RPMI8226 (cell line): ENCODE measurements around the gene OVOL3.

Experiments used
- DNase-seq: peaks from one replicate; pipeline ENCODE4 v3.0.0-alpha.2; 2015

Gene OVOL3

DNA sequence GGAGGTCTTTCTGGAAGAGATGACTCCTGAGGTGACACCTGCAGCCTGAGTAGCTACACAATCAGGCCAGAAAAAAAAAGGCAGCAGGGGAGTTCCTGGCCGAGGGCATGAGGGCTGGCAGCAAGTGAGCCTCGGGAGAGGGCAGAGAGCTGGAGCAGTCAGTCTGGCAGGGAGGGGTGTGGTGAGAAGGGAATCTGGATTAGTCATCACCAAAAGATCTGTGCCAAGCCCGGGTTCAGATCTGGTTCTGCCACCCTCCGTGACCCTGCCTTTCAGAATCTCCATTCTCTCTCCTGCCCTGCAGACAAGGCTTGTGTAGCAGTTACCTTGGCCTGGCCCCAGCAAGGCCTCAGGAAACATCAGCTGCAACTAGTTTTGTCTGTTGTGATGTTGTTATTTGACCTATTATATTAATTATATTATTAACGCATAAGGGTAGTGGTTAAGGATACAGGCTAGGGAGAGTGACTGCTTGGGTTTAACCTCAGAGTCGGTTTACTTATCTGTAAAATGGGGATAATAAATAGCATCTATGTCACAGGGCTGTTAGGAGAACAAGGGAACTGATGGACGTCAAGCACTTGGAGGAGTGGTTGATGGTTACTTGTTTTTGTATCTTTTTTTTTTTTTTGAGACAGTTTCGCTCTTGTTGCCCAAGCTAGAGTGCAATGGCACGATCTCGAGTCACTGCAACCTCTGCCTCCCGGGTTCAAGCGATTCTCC, 26.2 kb downstream of the OVOL3 start:
- DNase-seq, result peak; percentile 68

- no peak for DNase-seq
Observed at GRCh38 chr19:36139120-36139472, 28.2 kb downstream of the OVOL3 start.

DNA sequence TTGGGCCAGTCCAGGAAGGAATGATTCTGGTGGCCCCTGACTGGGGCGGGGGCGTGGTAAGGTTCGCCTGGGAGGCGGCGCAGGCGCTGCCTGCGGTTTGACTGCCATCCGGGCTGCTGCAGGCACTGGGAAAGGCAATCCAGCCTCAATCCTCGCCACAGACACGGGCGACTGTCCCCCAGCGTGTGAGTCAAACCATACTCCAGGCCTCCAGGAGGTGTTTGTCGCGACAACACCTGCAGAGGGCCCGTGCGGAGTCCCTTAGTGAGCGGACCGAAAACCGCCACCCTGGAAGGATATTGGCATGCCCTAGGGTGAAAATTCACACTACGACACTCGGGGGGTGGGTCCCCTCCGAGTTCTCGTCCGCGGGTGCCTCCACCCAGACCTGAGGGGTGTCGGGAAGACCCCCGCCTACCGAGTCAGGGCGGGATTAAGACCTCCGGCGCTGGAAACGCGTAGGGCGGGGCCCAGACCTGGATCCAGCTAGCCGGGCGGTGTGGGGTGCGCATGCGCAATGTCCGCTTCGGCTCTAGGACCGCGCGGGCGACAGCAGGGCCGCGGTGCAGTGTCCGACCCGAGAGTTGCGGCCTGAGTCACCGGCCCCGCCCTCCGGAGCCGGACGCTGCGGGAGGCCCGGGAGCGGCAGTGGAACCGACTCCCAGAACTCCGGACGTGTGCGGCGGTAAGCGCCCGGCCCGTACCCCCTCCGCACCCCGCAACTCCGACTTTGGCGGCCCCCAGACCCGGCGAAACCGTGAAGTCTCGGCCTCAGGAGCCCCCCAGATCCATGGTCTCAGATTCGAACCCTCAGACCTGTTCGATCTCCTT, 28.7 kb downstream of the OVOL3 start, which contains the start of gene CAPNS1:
Gene CAPNS1 (plus strand): TSS at position 594 of the 831 bp plus-strand sequence. CDS start 946 bp downstream, outside the sequence.
- peak; percentile 92 for DNase-seq

DNA sequence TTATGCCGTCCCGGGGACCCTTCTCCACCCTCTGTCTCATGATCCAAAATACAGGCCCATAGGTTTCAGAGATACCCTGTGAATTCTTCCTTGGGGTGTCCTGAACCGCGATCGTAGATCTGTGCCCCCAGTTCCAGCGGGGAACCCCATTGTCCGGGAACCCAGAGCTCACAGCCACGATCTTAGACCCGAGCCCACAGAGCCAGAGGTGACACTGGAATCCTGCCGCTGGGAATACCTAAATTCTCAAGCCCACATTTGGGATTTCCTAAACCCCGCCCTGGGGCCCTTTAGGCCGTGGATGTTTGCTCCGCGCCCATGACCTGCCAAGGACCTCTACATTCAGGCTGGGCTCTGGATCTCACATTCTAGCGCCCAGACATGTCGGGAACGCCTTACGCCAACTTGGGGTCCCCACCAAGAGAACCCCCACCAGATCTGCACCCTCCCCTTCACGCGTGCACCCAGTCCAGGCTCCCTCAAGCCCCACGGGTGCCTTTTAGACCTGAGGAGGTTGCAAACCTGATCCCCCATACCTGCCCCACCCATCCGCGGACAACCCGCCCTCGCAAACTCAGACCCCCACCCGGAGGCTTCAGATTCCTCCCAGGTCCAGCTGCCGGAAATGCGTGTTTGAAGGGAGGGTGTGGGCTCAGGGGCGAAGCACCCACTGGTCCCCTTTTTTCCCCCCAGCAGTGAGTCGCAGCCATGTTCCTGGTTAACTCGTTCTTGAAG, 29.5 kb downstream of the OVOL3 start:
- peak; percentile 40 for DNase-seq

DNA sequence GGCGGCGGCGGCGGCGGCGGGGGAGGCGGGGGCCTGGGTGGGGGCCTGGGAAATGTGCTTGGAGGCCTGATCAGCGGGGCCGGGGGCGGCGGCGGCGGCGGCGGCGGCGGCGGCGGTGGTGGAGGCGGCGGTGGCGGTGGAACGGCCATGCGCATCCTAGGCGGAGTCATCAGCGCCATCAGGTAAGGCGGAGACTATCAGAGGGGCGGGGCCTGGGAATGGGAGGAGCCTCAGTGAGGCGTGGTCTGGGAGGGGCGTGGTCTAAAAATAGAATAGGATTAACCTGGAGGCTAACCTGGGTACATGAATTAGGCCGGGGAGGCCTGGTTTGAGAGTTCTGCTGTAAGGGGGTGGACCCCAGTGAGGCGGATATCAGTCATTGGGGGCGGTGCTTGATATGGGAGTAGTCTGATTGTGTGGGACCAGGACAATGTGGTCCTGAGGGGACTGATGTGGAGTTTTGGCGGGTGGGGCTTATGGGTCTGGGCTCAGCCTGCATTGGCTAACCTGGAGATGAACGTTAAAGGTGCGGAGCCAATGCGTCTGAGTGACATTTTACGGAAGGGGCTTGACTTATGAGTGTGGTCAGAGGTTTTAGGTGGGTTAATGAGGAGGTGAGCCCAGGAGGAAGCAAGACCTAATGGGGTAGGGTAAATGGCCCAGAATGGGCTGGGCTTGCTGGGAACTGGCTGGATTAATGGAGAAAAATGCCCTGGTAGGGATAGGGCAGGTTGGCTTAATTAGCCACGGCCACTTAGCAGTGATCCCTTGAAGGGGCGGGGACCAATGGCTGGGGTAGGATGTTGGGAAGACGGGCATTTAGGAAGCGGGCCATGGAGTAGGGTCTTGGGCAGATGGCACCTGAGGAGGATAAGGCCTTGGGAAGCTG, 30.3 kb downstream of the OVOL3 start:
- peak; percentile 76 for DNase-seq

GRCh38 chr19:36142046-36142445, 31.1 kb downstream of the OVOL3 start:
- no peak for DNase-seq

GRCh38 chr19:36142496-36142895, 31.6 kb downstream of the OVOL3 start:
- DNase-seq, result no peak

DNA sequence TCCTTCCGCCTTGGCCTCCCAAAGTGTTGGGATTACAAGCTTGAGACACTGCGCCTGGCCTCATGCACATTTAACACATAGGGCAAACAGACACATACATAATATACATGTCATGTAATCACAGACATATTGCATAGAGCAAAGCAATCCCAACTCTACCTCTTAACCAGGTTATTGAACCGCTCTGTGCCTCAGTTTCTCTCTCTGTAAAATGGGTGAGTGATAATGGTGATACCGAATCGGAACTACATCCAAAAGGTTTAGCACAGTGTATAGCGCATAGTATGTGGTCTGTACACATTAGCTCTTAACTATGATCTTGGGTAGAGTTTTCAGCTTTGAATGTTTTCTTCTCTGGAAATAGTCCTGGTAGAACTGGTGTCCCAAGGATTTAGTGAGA, 33.7 kb downstream of the OVOL3 start:
- DNase-seq, result no peak

DNA sequence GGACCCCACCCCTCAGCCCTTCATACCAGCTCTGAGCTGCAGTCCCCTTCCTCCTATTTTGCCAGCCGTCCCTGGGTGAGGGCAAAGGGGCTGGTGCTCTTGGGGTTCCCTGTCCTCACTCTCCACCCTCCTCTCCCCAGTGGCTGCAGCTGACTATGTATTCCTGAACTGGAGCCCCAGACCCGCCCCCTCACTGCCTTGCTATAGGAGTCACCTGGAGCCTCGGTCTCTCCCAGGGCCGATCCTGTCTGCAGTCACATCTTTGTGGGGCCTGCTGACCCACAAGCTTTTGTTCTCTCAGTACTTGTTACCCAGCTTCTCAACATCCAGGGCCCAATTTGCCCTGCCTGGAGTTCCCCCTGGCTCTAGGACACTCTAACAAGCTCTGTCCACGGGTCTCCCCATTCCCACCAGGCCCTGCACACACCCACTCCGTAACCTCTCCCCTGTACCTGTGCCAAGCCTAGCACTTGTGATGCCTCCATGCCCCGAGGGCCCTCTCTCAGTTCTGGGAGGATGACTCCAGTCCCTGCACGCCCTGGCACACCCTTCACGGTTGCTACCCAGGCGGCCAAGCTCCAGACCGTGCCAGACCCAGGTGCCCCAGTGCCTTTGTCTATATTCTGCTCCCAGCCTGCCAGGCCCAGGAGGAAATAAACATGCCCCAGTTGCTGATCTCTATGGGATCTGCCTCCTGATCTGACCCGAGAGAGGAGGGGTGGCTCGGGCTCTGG, 38.9 kb downstream of the OVOL3 start:
- DNase-seq, result no peak

DNA sequence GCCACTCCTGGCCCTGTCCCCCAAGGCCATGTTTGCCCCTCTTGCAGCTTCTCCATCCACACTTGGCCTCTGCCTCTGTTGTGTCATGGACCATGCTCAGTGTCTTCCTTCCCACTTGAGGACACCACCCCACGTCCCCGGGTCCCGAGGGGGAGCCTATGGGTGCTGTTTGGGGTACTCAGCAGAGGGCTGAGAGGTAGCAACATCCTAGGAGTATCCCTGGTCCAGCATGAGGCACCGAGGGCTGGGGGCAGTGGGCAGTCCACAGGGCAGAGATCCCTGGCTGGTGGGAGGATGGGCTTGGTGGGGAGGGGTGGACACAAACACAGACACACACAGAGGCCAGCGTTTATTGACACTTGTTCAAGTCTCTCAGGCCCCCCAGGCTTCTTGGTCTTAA, 39.6 kb downstream of the OVOL3 start:
- DNase-seq, result no peak

- DNase-seq, result no peak
Observed at GRCh38 chr19:36151144-36152018, 40.4 kb downstream of the OVOL3 start.

DNA sequence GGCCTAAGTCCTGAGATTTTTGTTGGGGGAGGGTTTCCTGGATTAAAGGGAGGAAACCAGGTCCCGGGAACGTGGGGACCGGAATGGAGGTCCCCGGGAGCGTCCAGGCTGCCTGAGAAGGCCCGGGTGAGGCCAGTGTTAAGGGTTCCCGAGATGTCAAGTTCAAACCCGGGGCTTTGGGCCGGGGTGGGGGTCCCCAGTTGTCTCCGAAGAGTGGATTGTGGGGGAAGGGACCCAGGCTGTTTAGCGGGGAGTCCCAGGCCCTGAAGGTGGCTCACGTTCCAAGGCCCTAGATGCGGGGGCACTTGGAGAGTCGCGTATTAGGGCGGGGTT, 41.0 kb downstream of the OVOL3 start:
- DNase-seq, result no peak

DNA sequence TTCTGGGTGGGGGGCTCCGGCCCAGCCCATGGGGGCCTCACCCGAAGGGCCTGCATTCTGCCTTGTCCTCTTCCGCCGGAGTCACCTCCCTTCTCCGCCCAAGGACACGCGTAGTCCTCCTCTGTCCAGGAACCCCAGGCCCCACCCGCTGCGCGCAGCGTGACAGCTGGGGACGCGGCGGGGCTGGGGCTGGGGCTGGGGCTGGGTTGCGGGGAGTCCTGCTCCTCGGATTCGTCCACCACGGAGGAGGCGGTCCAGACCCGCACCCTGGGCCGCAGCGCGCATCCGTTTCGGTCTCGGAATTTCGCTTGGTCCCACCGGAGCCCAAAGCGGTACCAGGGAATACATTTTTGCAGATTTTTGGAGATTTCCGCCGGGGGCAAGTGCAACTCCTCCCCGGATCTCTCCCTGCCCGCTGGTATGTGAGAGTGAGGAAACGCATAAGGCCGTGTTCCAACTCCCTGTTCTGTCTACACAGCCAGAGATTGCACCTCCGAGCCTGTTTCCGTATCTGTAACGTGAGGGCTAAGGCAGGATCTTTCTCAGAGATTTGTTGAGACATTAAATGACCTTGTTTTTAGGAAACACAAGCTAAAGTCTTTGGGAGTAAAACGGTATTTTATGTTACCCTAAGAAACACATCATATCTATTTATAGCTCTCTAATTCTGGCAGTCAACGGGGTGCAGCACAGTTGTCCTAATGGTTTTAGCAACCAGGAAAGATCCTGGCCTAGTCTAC, 41.6 kb downstream of the OVOL3 start, which contains the start of gene COX7A1:
Gene COX7A1 (minus strand): TSS at position 96 of the 740 bp plus-strand sequence. CDS start 40 bp downstream, at position 56.
- no peak for DNase-seq

GRCh38 chr19:36153126-36153525, 42.2 kb downstream of the OVOL3 start:
- no peak for DNase-seq

DNA sequence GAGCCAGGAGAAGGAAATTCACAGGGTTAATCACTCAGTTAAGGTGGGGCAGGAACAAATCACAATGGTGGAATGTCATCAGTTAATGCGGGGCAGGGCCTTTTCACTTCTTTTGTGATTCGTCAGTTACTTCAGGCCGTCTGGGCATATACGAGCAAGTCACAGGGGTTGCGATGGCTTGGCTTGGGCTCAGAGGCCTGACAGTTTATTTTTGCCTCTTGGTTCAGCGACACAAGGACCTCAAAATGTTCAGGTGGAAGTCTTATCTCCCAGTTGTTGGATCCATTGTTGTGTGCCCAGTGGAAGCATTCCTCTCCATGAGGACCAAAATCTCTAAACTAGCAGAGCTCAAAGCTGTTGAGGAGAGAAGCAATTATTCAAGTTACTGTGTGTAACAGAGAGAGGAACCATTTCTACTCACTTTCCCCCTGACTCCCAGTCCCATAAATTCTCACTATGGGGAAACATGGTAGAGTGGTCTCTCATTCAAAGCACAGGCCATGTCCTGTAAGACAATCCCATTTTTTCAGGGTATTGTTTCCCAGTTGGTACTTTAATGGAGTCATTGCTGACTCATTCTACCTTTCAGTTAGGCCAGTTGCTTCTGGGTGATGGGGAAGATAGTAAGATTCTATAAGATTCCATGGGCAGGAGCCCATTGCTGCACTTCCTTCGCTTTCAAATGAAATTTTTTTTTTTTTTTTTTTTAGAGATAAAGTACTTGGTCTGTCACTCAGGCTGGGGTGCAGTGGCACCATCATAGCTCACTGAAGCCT, 50.1 kb downstream of the OVOL3 start:
- no peak for DNase-seq
